ENCODE data around the gene KIFC3.
"Not testable (repeated sequence)": the region's sequence is repeated elsewhere in the genome, so short reads cannot be mapped to it uniquely, and the experiment has no call there.

Gene KIFC3

DNA sequence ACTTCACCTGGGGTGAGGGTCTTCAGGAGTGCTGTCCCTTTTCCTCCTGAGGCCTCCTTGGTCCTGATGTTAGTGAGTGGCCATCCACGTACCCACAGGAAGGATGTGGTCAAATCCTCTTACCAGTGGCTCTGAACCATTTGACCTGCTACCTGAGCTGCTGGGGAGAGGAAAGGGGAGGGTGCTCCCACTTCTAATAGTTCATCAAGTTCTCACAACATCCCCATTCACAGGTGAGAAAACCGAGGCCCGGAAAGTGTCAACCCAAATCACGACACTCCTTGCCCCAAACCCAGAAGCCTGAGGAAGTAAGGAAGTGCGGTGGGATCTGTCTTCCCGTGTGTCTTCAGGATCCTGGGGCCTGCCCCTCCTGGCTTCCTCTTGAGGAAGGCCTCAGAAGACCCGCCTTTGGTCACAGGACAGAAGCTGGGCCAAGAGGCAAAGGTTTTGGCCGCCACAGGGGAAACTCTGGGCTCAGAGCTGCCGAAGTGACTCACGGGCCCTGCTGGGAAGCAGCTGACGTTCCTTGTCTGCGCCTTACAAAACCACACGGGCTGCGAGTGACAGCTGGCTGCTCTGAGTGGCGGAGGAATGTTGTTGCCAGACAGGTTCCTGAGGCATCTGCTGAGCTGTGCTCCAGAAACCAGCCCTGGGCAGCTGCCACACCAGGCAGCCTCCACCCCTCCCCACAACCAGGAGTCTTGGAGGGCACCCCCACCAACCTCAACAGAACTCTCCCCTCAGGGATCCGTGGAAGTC lies 13.9 kb upstream of the KIFC3 start:
- TF ChIP-seq, protein P1, sequence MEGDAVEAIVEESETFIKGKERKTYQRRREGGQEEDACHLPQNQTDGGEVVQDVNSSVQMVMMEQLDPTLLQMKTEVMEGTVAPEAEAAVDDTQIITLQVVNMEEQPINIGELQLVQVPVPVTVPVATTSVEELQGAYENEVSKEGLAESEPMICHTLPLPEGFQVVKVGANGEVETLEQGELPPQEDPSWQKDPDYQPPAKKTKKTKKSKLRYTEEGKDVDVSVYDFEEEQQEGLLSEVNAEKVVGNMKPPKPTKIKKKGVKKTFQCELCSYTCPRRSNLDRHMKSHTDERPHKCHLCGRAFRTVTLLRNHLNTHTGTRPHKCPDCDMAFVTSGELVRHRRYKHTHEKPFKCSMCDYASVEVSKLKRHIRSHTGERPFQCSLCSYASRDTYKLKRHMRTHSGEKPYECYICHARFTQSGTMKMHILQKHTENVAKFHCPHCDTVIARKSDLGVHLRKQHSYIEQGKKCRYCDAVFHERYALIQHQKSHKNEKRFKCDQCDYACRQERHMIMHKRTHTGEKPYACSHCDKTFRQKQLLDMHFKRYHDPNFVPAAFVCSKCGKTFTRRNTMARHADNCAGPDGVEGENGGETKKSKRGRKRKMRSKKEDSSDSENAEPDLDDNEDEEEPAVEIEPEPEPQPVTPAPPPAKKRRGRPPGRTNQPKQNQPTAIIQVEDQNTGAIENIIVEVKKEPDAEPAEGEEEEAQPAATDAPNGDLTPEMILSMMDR (conservative IDR thresholded peaks at IDR 0.05), result no peak
- TF ChIP-seq ZFX (IDR thresholded peaks at IDR 0.05), result no peak
- H3K27ac ChIP-seq, result peak overlapping the region; percentile 40

DNA sequence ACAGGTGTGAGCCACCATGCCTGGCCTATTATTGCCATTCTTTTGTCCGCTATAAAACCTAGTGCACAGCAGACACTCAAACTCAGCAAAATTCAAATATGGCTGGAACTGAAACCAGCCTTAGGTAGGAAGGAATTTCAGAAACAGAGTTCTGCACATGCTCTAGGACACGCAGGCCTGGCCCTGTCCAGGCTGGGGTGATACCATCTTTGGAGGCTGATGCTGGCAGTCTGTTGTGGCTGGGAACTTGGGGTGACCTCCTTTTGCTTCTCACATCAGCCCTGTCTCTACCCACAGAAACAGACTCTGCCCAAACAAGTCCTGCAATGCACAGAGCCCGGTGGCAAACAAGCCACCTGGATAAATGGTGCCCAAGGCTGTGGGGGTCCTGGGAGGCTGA lies 12.6 kb upstream of the KIFC3 start:
- TF ChIP-seq, protein P1 (conservative IDR thresholded peaks at IDR 0.05), result no peak
- TF ChIP-seq ZFX (IDR thresholded peaks at IDR 0.05), result no peak
- H3K27ac ChIP-seq, result no peak overlapping the region

DNA sequence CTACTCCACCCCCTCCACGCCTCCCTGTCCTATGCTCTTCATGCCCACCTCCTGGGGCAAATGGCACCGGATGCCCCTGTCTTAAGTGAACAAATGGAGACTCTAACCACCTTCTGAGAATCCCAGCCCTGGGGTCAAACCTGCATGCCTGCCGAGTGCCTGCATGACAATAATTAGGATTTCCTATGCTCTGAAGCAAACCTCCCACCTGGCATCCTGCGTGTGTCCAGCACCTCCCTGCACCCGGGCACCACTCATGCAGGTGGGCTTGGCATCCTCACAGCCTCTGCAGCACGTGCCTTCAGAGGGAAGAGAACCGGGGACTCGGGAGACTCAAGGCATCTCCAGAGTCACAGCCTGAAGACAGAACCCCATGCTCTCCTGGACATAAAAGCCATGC lies 11.2 kb upstream of the KIFC3 start:
- TF ChIP-seq, protein P1 (conservative IDR thresholded peaks at IDR 0.05), result no peak
- no peak for TF ChIP-seq ZFX (IDR thresholded peaks at IDR 0.05)
- no peak overlapping the region for H3K27ac ChIP-seq

DNA sequence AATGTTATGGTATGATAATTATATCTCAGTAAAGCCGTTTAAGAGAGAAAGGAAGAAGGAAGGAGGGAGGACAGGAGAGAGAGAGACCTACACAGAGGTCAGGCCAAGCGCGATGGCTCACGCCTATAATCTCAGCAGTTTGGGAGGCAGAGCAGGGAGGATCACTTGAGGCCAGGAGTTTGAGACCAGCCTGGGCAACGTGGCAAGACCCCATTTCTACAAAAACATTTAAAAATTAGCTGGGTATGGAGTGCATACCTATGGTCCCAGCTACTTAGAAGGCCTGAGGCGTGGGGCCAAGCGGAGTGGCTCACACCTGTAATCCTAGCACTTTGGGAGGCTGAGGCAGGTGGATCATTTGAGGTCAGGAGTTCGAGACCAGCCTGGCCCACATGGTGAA lies 9.0 kb upstream of the KIFC3 start:
- not testable (repeated sequence) for H3K27ac ChIP-seq

DNA sequence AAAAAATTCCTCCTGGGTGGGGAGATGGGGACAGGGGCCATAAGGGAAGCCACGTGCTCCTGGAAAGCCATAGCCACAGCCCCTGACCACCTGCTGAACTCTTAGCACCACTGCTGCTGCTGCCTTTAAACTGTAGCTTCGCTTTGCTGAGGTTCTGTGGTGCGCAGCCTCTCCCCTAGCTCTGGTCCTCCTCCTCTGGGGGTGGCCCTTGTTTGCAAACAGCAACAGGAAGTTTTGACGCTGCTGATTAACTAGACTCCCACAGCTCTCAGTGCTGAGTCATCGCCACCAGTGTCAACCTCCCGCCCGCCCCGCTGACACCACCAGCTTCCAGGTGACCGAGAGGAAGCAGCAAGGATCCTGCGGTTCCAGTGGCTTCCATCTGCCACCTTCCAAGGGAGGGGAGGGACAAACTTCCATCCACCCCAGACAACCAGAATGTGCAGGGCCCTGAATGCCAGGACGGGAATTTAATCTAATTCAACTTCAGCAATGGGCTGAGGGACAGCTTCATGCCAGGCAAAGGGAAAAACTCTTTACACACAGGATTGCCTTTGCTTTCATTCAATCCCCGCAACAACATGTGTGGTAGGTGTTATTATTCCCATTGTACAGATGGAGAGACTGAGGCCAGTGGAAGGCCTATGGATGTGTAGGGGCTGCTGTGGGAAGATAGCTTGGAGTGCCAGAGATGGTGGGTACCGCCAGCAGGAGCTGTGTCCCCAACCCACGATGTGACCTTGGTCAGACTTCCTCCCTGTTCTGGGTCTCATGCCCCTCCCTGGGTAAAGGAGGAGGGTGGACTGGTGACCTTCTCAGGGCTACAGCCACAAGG lies 8.1 kb upstream of the KIFC3 start:
- TF ChIP-seq, protein P1 (conservative IDR thresholded peaks at IDR 0.05), result no peak
- TF ChIP-seq ZFX (IDR thresholded peaks at IDR 0.05), result no peak
- H3K27ac ChIP-seq, result peak overlapping the region; percentile 28

DNA sequence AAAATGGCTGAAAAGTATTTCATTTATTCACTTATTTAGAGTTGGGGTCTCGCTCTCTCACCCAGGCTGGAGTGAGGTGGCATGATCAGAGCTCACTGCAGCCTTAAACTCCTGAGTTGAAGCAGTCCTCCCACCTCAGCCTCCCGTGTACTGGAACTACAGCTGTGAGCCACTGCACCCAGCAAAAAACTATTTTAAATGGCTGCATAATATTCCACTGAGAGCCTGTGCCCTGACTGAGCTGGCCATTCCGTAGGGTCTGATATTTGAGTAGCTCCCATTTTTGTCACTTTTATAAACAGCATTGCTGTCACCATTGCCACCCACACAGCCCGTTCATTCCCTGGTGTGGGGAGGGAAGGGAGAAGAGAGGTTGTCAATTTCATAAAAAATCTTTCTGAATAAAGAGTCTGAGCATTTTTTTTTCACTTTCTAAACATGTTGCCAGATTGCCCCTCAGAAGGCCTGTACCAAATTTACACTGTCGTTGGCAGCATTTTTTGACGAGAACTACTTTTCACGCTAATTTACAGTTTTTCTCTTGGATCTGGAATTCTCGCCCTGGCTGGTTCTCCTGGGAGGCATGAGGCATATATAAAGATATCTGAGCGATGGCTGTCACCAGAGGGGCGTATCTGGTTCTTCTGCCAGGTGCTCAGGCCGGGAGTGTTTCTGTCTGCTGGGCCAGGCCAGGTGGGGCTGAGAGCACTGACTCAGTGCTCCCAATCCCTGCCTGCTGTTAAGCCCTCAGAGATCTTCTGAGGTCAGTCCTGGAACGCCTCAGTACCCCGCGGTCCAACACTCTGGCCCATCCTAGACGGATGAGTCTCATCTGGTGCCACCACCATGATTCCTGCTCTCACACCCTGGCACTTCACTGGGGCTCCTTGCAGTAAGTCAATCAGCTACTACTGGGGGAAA lies 7.2 kb upstream of the KIFC3 start:
- peak overlapping the region; percentile 28 for H3K27ac ChIP-seq
- TF ChIP-seq, protein P1 (conservative IDR thresholded peaks at IDR 0.05), result no peak
- TF ChIP-seq ZFX (IDR thresholded peaks at IDR 0.05), result no peak

DNA sequence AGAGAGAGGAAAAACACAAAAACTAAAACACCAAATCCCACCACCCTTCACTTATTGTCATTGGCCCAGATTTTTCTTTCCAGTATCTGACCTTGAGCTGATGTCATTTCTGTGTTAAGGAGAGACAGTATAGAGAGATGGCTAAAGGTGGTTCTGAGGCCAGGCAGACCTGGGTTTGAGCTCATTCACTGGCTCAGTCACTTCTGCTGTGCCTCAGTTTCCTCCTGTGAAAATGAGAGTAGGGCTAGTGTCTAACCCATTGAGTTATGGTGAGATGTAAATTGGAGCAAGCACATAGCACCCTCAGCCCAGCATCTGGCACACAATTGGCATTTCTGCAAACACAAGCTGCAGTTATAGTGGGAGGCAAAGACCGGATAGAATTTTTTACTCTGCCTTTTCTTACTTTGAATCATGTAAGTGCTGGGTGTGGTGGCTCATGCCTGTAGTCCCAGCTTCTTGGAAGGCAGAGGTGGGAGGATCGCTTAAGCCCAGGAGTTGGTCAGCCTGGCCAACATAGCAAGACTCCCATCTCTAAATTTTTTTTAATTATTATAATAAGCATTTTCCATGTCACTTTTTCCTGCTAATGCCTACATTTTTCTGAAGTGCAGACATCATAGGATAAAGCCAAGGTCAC lies 6.4 kb upstream of the KIFC3 start:
- no peak overlapping the region for H3K27ac ChIP-seq
- no peak for TF ChIP-seq ZFX (IDR thresholded peaks at IDR 0.05)
- TF ChIP-seq, protein P1 (conservative IDR thresholded peaks at IDR 0.05), result no peak

Data from C4-2B (cell line).